ENCODE data around the gene DUSP19. TPM values are rescaled to one million over a fixed set of nuclear protein-coding genes. Genes with fewer than 3 reads are reported as not detected.

Gene DUSP19, protein sequence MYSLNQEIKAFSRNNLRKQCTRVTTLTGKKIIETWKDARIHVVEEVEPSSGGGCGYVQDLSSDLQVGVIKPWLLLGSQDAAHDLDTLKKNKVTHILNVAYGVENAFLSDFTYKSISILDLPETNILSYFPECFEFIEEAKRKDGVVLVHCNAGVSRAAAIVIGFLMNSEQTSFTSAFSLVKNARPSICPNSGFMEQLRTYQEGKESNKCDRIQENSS
- total RNA-seq (2022; extraction: Qiagen RNA extraction; ENCODE audit: low read depth): 0.17 to 0.87 TPM (median 0.45 TPM) in 5 replicates

DNA sequence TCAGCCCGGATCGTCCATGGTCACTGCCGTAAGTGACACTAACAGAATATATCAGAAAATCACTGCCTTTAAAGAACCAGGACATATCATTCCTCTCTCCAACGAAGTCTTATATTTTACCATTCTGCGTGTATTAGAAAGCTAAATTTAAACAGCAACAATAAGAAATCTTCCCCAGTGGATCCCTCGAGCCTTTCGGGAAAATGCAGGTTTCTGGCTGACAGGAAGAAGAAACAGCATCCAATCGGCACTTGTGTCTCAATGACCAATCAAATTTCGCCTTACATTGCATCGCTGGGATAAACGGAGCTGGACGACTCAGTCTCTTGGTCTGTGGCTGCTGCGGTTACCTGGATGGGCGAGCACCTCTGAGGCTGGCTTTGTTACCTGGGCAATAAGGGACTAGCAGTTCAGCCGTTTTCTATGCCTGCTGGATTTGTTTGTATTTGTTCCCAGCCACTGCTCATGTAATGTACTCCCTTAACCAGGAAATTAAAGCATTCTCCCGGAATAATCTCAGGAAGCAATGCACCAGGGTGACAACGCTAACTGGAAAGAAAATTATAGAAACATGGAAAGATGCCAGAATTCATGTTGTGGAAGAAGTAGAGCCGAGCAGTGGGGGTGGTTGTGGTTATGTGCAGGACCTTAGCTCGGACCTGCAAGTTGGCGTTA, at the start of gene DUSP19:
Gene DUSP19 (plus strand): TSS at position 284 of the 675 bp plus-strand sequence. CDS start 187 bp downstream, at position 471.

DNA sequence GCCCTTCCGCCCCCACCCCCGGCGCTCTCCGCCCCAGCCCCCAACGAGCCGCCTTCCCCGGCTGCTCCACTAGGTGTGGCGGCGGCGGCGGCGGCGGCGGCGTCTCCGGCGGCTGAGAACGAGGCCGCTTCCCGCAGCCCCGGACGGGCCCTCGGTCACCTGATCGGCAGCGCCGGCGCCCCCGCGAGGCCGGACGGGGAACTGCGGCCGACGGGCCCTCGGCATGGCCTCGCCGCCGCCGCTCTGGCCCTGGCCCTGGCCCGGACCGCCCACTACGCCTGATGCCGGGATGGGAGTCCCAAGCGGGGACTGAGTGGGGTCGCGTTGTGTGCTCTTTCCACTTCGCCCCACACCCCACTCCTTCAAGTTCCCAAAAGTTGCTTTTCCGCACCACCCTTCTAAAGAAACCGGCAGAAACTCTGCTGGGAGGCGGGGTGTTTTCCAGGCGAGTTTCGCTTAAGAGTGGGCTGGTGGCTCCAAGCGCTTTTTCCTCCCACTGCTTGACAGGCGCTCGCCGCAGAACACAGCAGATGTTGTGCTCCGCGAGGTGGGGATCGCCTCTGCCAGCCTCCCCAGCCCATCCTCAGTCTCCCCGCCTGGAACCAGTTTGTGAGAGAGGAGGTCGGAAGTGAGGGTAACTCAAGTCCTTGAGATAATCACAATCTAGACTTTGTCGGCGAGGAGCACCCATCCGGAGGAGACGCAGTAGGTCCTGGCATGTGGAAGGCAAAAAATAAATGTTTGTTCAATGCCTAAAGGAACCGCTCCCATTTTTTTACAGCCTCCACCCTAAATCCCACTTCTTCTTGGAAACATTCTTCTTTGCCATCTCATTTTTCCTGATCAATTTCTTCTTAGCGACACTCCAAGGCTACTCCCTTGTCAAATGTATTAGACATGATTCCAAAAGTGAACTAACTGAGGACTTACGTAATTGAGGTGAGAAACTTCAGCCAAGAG, 39.9 kb upstream of the DUSP19 start, which contains the start of gene NCKAP1:
Gene NCKAP1 (minus strand): TSS at position 117 of the 960 bp plus-strand sequence. CDS start 358 bp downstream, outside the sequence.

DNA sequence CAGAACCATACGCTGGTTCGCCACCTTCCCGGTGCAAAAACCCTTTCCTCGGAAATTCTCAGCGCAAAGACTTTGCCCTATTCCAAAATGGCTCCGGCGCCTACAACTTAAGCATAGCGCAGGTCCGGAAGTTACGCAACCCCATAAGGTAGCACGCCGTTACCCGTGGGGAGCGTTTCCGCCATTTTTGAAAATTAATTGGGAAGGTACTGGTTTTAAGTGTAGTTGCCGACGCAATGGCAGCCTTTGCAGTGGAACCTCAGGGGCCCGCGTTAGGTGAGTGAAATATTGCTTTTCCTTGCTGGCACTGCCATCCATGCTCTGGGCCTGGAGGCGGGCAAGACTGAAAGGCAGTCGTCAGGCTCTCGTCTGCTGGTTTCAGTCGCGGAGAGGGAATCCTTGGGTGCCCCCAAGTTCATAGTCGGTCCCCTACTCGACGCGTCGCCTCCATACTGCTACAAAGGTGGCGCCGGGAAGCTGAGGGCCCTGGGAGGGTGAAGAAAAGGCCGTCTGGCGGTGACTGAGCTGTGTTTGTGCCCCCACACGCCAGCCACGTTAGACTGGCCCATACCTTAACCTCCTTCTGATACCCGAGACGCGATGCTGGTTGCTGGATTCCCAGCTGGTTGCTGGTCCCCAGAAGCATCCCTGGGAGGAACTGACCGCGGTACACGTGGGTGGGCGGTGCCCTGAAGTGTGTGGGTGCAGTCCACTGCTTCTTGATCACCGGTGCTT, 45.8 kb downstream of the DUSP19 start, which contains the start of gene NUP35:
Gene NUP35 (plus strand): TSS at position 222 of the 735 bp plus-strand sequence. CDS start 15 bp downstream, at position 237.

Other genes with a start within 250 kb of the DUSP19 start
- 0.03 to 0.07 TPM in 2 of 5 replicates, not detected in the others for gene FRZB, start 212.1 kb upstream of the DUSP19 start, total RNA-seq (2022; extraction: Qiagen RNA extraction; ENCODE audit: low read depth)
- 51.4 to 110 TPM (median 101 TPM) in 5 replicates for gene NCKAP1, start 40.3 kb upstream of the DUSP19 start, total RNA-seq (2022; extraction: Qiagen RNA extraction; ENCODE audit: low read depth)
- gene NUP35, start 45.7 kb downstream of the DUSP19 start, total RNA-seq (2022; extraction: Qiagen RNA extraction; ENCODE audit: low read depth): 32.0 to 44.5 TPM (median 34.4 TPM) in 5 replicates

Data from A549 treated with RU486 at 1 μM for 4 hours (cell line).